Right atrium auricular region (tissue), 2 donors: ENCODE data around the gene PLXNA2. TPM values are rescaled to one million over a fixed set of nuclear protein-coding genes. Genes with fewer than 3 reads are reported as not detected.

ENCODE experiments used
- DNase-seq: peaks from one replicate; pipeline ENCODE4 v3.0.0-alpha.2; 2019; ENCODE audit warnings: low spot score
- H3K27ac ChIP-seq, 2 donors: fragments of 200-600 bp; sonication (generic); 1 replicate in 1 of 2; 2 replicates in 1 of 2; pipeline ENCODE4 v1.5.1; 2016 to 2019
- H3K27me3 ChIP-seq, 2 donors: fragments of 200-600 bp; sonication (generic); one replicate each; pipeline versions ENCODE4 v1.5.1 to v1.6.0; 2017 to 2019
- H3K36me3 ChIP-seq: fragments of 200-600 bp; sonication (generic); one replicate; pipeline ENCODE4 v1.5.1; 2016
- H3K4me1 ChIP-seq, 2 donors: fragments of 200-600 bp; sonication (generic); one replicate each; pipeline versions ENCODE4 v1.5.1 to v1.6.0; 2017 to 2019
- H3K4me3 ChIP-seq, 2 donors: fragments of 200-600 bp; sonication (generic); 1 replicate in 1 of 2; 2 replicates in 1 of 2; pipeline ENCODE4 v1.5.1; 2017 to 2019; ENCODE audit warnings: mild to moderate bottlenecking in 1 of 2, moderate library complexity in 1 of 2
- H3K9me3 ChIP-seq, 2 donors: fragments of 200-600 bp; sonication (generic); one replicate each; pipeline ENCODE4 v1.5.1; 2019
- CTCF ChIP-seq, 2 donors: fragments of 200-600 bp; sonication (generic); IDR thresholded peaks; one replicate each; pipeline ENCODE4 v1.5.1; 2019; ENCODE audit warnings: antibody characterized with exemption in 2 of 2
- total RNA-seq, 2 donors: library from RNA; depleted of rRNA; stranded (reverse); fragments of >200 nt; gene quantifications; one replicate each; pipeline ENCODE4 v1.1.0, GENCODE V29; 2016

Gene PLXNA2
- total RNA-seq, 2 donors from 2014 or later: 10.8 to 23.8 TPM

- H3K27ac ChIP-seq: no peak overlapping the region
- no peaks in the 10 kb centered on the region for H3K27me3 ChIP-seq
- no peak for DNase-seq
- H3K4me3 ChIP-seq: no peak overlapping the region
- no peaks in the 10 kb centered on the region for H3K36me3 ChIP-seq
- no peaks in the 10 kb centered on the region for H3K4me1 ChIP-seq
- TF ChIP-seq CTCF (IDR thresholded peaks at IDR 0.05): no peak
- no peaks in the 10 kb centered on the region for H3K9me3 ChIP-seq
Measured at GRCh38 chr1:208275083-208275482, 30.9 kb upstream of the PLXNA2 start.

- no peak for DNase-seq
- no peaks in the 10 kb centered on the region for H3K9me3 ChIP-seq
- TF ChIP-seq CTCF (IDR thresholded peaks at IDR 0.05): no peak
- peaks cover 0 to 5% of the 10 kb centered on the region in 2 donors for H3K4me1 ChIP-seq
- H3K27me3 ChIP-seq: no peaks in the 10 kb centered on the region
- no peaks in the 10 kb centered on the region for H3K36me3 ChIP-seq
- H3K4me3 ChIP-seq: no peak overlapping the region
- H3K27ac ChIP-seq: no peak overlapping the region
Measured at GRCh38 chr1:208273386-208274017, 29.3 kb upstream of the PLXNA2 start.

GRCh38 chr1:208272713-208273112 is 28.5 kb upstream of the PLXNA2 start:
- Histone ChIP-seq H3K36me3 (no peaks in the 10 kb centered on the region), H3K27ac (no peak overlapping the region), H3K9me3 (no peaks in the 10 kb centered on the region), H3K4me3 (no peak overlapping the region), H3K27me3 (no peaks in the 10 kb centered on the region), H3K4me1 (peaks cover 0 to 5% of the 10 kb centered on the region in 2 donors)
- no peak for DNase-seq
- no peak for TF ChIP-seq CTCF (IDR thresholded peaks at IDR 0.05)

- no peak for TF ChIP-seq CTCF (IDR thresholded peaks at IDR 0.05)
- peaks cover 0 to 5% of the 10 kb centered on the region in 2 donors for H3K4me1 ChIP-seq
- no peaks in the 10 kb centered on the region for H3K9me3 ChIP-seq
- H3K27me3 ChIP-seq: no peaks in the 10 kb centered on the region
- H3K27ac ChIP-seq: no peak overlapping the region
- H3K36me3 ChIP-seq: no peaks in the 10 kb centered on the region
- no peak for DNase-seq
- H3K4me3 ChIP-seq: no peak overlapping the region
Measured at GRCh38 chr1:208272311-208272710, 28.1 kb upstream of the PLXNA2 start.

GRCh38 chr1:208271236-208271635 is 27.1 kb upstream of the PLXNA2 start:
- no peaks in the 10 kb centered on the region for H3K9me3 ChIP-seq
- TF ChIP-seq CTCF (IDR thresholded peaks at IDR 0.05): no peak
- H3K4me1 ChIP-seq: peaks cover 0 to 5% of the 10 kb centered on the region in 2 donors
- H3K27me3 ChIP-seq: no peaks in the 10 kb centered on the region
- no peak overlapping the region for H3K4me3 ChIP-seq
- H3K27ac ChIP-seq: no peak overlapping the region
- H3K36me3 ChIP-seq: no peaks in the 10 kb centered on the region
- DNase-seq: no peak

- peaks cover 0 to 5% of the 10 kb centered on the region in 2 donors for H3K4me1 ChIP-seq
- no peak for TF ChIP-seq CTCF (IDR thresholded peaks at IDR 0.05)
- no peaks in the 10 kb centered on the region for H3K36me3 ChIP-seq
- H3K27ac ChIP-seq: no peak overlapping the region
- no peaks in the 10 kb centered on the region for H3K9me3 ChIP-seq
- no peaks in the 10 kb centered on the region for H3K27me3 ChIP-seq
- H3K4me3 ChIP-seq: no peak overlapping the region
- no peak for DNase-seq
Measured at GRCh38 chr1:208270651-208271141, 26.5 kb upstream of the PLXNA2 start.
